Stromal cell of bone marrow (primary cell): ENCODE data around the gene RNF186.
"Not testable (repeated sequence)": the region's sequence is repeated elsewhere in the genome, so short reads cannot be mapped to it uniquely, and the experiment has no call there.

Source experiments
- DNase-seq: peaks from one replicate; pipeline ENCODE4 v3.0.0-alpha.2; 2012; ENCODE audit warnings: low read depth

The RNF186 gene

DNA sequence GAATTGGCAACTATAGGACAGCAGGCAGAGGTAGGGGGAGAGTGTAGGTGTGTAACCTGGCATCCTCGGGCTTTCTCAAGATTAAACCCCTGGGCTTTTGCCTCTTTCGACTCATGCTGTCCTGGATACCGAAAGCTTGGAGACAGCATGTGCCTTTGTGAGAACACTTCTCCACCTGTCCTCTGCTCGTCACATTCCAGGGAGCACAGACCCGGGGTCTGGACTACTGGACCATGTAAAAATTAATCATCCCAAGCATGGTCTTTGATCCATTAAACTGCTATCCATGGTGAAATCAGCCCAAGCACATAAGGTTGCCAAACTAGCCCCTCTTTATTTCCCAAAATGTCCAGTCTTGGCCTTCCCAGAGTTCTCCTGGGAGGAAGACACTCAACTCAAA, 9.0 kb upstream of the RNF186 start:
- DNase-seq = no peak

DNA sequence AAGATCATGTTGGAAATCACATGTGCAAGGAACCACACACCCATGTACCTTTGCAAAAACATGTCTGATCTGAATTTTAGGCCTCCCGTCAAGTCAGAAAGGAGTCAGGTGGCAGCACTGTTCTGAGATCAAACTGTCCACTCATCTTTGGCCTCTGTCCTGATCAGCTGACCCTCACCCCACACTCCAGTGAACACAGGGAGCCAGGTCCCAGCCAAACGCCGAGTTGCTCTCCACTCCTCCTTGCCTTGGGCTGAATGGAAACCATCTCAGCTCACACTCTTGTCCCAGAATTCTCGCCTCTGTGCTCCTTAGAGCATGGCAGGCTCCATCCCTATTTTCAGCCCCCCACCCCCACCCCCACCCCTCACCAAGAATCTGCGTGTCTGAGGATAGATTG, 4.6 kb upstream of the RNF186 start:
- no peak for DNase-seq

GRCh38 chr1:19818324-19818723, 3.2 kb upstream of the RNF186 start:
- no peak for DNase-seq

GRCh38 chr1:19817160-19817559, 2.1 kb upstream of the RNF186 start:
- DNase-seq = no peak

DNA sequence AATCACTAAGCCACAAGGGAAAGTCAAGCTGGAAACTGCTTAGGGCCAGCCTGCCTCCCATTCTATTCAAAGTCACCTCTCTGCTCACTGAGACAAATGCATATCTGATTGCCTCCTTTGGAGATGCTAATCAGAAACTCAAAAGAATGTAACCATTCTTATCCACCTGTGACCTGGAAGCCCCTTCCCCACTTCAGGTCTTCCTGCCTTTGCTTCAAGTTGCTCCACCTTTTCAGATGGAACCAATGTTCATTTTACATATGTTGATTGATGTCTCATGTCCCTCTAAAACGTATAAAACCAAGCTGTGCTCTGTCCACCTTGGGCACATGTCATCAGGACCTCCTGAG, 1.6 kb upstream of the RNF186 start:
- DNase-seq = not testable (repeated sequence)

GRCh38 chr1:19815801-19816736, 986 bp upstream of the RNF186 start:
- DNase-seq = no peak

GRCh38 chr1:19814244-19814661, 830 bp downstream of the RNF186 start:
- DNase-seq = no peak

- no peak for DNase-seq
Measured at GRCh38 chr1:19813643-19813960, 1.5 kb downstream of the RNF186 start.

GRCh38 chr1:19812875-19813642, 2.0 kb downstream of the RNF186 start:
- no peak for DNase-seq

DNA sequence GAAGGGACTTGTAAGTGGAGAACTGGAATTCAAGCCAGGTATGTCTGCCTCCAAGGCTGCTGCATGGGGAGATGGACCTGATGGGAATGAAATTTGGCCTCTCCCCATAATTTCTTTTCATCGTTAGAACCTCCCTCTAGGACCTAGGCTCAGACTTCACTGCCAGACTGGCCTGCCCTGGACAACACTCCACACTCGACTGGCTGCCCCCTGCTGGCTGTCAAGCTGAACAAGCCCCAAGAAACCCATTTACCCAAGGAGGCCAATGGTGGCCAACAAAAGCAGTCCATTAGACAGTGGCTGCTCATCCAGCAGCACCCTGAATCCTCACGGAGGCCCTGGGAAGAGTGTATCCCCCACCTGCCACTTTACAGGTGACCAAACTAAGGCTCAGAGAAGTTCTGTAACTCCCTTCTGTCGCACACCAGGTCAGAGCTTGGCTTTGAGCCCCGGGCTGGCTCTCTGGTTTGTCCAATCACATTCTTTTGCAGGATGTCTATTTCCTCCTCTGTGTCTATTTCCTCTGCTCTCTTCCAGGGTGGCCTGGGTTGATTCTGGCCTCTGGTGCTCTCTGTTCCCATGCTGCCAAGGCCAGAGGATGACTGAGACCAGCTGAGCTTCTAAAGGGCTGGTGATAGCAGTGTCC, 3.8 kb downstream of the RNF186 start:
- no peak for DNase-seq

GRCh38 chr1:19809044-19809750, 5.9 kb downstream of the RNF186 start:
- DNase-seq = no peak

- no peak for DNase-seq
Measured at GRCh38 chr1:19808351-19808750, 6.7 kb downstream of the RNF186 start.

DNA sequence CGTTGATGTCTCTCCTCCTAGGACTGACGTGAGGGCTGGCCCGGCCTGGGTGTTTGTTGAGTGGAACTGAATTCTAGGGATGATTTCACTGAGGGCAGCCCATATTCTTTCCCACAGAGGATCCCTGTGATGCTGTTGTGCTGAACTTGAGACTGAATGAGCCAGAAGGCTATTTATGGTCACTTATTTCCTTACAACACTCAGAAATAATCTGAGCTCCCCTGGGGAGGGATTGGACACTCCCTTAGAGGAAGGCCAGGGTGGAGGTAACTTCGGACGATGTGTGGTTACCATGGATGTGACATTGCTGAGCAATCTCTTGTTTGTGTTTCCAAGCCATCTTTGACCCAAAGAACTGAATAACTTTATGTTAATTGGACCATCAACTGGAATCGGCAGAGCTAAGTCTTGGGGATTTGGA, 10.2 kb downstream of the RNF186 start:
- DNase-seq = peak; percentile 75

DNA sequence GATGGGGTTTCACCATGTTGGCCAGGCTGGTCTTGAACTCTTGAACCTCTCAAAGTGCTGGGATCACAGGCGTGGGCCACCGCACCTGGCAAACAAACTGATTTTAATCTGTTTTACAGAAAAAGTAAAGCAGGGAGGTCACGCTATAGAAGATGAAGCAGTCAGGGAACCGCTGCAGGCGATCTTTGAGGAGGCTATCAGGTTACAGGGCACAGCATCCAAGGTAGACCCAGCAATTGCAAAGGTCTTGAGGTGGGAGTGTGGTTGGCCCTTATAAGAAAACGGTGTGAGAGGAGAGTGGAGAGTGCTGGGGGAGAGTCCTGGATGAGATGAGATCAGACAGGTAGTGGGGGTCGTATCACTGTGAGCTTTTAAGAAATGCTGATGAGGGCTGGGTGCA, 12.8 kb downstream of the RNF186 start:
- no peak for DNase-seq

DNA sequence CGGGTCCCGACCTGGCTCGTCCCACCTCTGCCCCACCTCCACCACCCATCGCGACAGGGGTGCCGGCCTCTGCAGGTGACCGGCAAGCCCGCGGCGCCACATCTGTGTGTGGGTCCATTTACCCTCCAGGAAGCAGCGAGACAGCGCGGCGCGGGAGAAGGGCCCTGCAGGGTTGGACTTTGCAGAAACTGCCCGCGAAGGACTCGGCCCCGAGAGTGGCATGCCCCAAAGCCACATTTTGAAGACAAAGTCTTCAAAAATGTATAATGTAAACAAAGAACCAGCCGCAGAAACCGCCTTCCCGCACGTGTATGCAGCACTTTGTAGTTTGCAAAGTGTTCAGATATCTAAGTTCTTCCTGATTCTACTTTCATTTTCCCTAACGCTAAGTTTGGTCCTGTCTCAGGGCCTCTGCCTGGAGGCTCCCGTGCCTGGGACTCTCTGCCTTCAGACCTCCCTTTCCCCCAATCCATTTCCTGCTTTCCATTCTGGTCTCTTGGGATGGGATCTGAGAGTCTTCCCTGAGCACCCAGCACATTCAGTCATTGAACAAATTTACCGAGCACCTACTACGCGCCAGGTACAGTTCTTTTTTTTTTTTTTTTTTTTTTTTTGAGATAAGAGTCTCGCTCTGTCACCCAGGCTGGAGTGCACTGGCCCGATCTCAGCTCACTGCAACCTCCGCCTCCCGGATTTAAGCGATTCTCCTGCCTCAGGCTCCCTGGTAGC, 14.8 kb downstream of the RNF186 start:
- peak; percentile 38 for DNase-seq

- DNase-seq = peak; percentile 25
Measured at GRCh38 chr1:19799230-19800075, 15.6 kb downstream of the RNF186 start, which contains the start of gene TMCO4. TMCO4 (minus strand) TSS chr1:19799916; CDS start chr1:19780758, 19,158 bp downstream.

GRCh38 chr1:19798486-19799229, 16.4 kb downstream of the RNF186 start:
- DNase-seq = no peak

DNA sequence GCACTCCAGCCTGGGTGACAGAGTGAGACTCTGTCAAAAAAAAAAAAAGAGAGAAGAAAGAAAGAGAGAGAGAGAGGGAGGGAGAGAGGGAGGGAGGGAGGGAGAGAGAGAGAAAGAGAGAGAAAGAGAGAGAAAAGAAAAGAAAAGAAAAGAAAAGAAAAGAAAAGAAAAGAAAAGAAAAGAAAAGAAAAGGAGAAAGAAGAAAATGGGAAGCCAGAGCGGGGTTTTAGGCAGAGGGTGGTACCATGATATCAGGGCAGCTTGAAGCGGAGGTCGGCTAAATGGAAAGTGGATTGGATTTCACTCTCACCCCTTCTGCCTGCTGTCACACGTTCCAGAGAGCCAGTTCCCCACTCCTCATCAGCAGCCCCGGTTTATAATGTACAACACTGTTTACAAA, 17.3 kb downstream of the RNF186 start:
- DNase-seq = no peak

DNA sequence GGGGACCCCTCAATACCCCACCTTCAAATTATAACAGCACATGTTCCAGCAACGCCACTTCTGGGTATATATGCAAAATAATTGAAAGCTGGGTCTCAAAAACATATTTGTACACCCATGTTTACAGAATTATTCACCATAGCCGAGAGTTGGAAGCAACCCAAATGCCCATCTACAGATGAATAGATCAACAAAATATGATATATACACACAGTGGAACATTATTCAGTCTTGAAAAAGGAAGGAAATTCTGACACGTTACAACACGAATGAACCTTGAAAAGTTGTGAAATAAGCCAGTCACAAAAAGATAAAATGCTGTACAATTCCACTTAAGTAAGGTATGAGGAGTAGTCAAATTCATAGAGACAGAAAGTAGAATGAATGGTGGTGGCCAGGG, 20.5 kb downstream of the RNF186 start:
- no peak for DNase-seq
